Measurements from ENCODE around the gene CCDC152. TPM values are rescaled to one million over a fixed set of nuclear protein-coding genes. Genes with fewer than 3 reads are reported as not detected.

The CCDC152 gene
- total and polyA plus RNA-seq, 10 of the 15 experiments (the other 5 are each of a cell fraction or from before 2014, with no cell fraction given) = 0.12 to 25.8 (median 13.5) TPM

GRCh38 chr5:42828671-42829070, 72.1 kb downstream of the CCDC152 start (continued):
- no peak for TF ChIP-seq STAT1 (conservative IDR thresholded peaks at IDR 0.05)

- in situ Hi-C loops (cut with MboI) = no loop called here
- Histone ChIP-seq H3K9ac (ENCODE audit: control insufficient read depth, insufficient read depth, low read length) (no peak overlapping the region), H3K4me1 (ENCODE audit: control insufficient read depth, insufficient read depth, low read length) (no peaks in the 10 kb centered on the region), H3K9me3 (replicated peaks; ENCODE audit: control insufficient read depth, insufficient read depth, low read length) (no peaks in the 10 kb centered on the region), H3K4me2 (ENCODE audit: control insufficient read depth, insufficient read depth) (no peak overlapping the region), H3K27ac (ENCODE audit: control insufficient read depth, insufficient read depth) (no peak overlapping the region), H3K79me2 (ENCODE audit: control insufficient read depth, insufficient read depth, low read length) (no peaks in the 10 kb centered on the region), H3K27me3 (replicated peaks in 1 of 2; ENCODE audit: control insufficient read depth in 2 of 2, insufficient read depth in 2 of 2, low read length in 1 of 2) (no peaks in the 10 kb centered on the region; a peak in 1 of 4 replicates), H4K20me1 (ENCODE audit: control insufficient read depth, insufficient read depth) (no peaks in the 10 kb centered on the region), H3K36me3 (ENCODE audit: control insufficient read depth in 2 of 2, insufficient read depth in 2 of 2, low read length in 1 of 2) (no peaks in the 10 kb centered on the region), H2AFZ (ENCODE audit: control insufficient read depth, low read depth, low read length) (no peak overlapping the region), H3K4me3 (no peak overlapping the region)
- no peak for ATAC-seq
- intact Hi-C loops (cut with micrococcal nuclease; ENCODE audit: unreplicated experiment) = no loop called here
- POLR2A ChIA-PET = no interaction called here
- no peak for FAIRE-seq
- TF ChIP-seq SP1 (IDR thresholded peaks at IDR 0.05; ENCODE audit: low read depth, low read length) (no peak), LARP7 (IDR thresholded peaks at IDR 0.05) (no peak), BCLAF1 (IDR thresholded peaks at IDR 0.05) (no peak), RUNX3 (IDR thresholded peaks at IDR 0.05; ENCODE audit: low read length) (no peak), JUND (IDR thresholded peaks at IDR 0.05; ENCODE audit: low read depth, low read length) (no peak), ZNF207 (IDR thresholded peaks at IDR 0.05; ENCODE audit: borderline replicate concordance) (no peak), POLR2A (IDR thresholded peaks at IDR 0.05; ENCODE audit: low read depth, low read length) (no peak)
- RAD21 ChIA-PET (ENCODE audit: unreplicated experiment) = interaction anchor here (1.0 to 1.1 kb wide), 2 partner anchors 22 to 64 kb away, joined by 3 read pairs; no protein-coding TSS in a partner anchor
- BruUV-seq (replicated peaks) = no TSS peak
- no peak for DNase-seq (ENCODE audit: low read depth, low spot score)
- 32% methylated on average over 2 of the region's 2 CpGs for WGBS (ENCODE audit: insufficient coverage, insufficient replicate concordance, low lambda C conversion rate, missing lambda C conversion rate)
- CTCF ChIA-PET = interaction anchor here (0.5 to 2.5 kb wide), 4 partner anchors 29 to 773 kb away, joined by 3 to 9 read pairs (median 3); no protein-coding TSS in a partner anchor
- SMC1A ChIA-PET (ENCODE audit: uncharacterized antibody, unreplicated experiment) = interaction anchor here (0.6 to 5.8 kb wide), 8 partner anchors 10 to 214 kb away, joined by 3 to 34 read pairs (median 3); partner anchors contain the start of gene SELENOP
These were observed 74.3 kb downstream of the CCDC152 start for GRCh38 chr5:42830924-42831323.
